Measurements from ENCODE around the gene HSPB8. TPM values are rescaled to one million over a fixed set of nuclear protein-coding genes. Genes with fewer than 3 reads are reported as not detected.
A peak's percentile ranks its signal among the peaks of the same experiment; 100 is the strongest.

The HSPB8 gene
- total RNA-seq, 3 donors from 2014 or later = 4.7 to 232 (median 10.4) TPM

GRCh38 chr12:119171691-119172425, 6.9 kb upstream of the HSPB8 start:
- Histone ChIP-seq H3K4me3 (no peak overlapping the region), H3K9me3 (no peaks in the 10 kb centered on the region), H3K4me1 (ENCODE audit: low read depth) (no peaks in the 10 kb centered on the region), H3K36me3 (ENCODE audit: low read depth) (no peaks in the 10 kb centered on the region)
- ATAC-seq (no peak), DNase-seq (no peak)
- intact Hi-C loops (cut with DNase I, micrococcal nuclease) = no loop called here
- TF ChIP-seq, protein P1, sequence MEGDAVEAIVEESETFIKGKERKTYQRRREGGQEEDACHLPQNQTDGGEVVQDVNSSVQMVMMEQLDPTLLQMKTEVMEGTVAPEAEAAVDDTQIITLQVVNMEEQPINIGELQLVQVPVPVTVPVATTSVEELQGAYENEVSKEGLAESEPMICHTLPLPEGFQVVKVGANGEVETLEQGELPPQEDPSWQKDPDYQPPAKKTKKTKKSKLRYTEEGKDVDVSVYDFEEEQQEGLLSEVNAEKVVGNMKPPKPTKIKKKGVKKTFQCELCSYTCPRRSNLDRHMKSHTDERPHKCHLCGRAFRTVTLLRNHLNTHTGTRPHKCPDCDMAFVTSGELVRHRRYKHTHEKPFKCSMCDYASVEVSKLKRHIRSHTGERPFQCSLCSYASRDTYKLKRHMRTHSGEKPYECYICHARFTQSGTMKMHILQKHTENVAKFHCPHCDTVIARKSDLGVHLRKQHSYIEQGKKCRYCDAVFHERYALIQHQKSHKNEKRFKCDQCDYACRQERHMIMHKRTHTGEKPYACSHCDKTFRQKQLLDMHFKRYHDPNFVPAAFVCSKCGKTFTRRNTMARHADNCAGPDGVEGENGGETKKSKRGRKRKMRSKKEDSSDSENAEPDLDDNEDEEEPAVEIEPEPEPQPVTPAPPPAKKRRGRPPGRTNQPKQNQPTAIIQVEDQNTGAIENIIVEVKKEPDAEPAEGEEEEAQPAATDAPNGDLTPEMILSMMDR (IDR thresholded peaks at IDR 0.05) = no peak

DNA sequence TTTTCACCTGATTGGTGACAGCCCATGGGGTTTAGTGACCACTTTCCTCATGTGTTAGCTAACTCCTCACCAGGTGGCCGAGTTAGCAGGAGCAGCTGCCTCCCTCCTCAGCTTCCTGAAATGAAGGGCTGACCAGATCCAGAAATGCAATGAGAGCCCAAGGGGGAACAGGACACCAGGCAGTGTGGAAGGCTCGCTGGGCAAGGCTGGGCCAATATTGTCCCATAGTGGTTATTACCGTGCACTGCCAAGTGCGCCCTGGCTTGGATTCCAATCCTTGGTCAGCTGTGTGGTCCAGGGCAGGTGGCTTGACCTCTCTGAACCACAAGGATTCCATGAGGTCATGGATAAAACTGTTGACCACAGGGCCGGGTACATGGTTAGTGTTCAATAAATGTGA, 3.6 kb upstream of the HSPB8 start:
- TF ChIP-seq, protein P1 (IDR thresholded peaks at IDR 0.05) = no peak
- intact Hi-C loops (cut with DNase I, micrococcal nuclease) = no loop called here
- Histone ChIP-seq H3K4me3 (no peak overlapping the region), H3K4me1 (ENCODE audit: low read depth) (peaks cover 2% of the 10 kb centered on the region), H3K36me3 (ENCODE audit: low read depth) (no peaks in the 10 kb centered on the region), H3K9me3 (no peaks in the 10 kb centered on the region)
- ATAC-seq = no peak
- DNase-seq = no peak

DNA sequence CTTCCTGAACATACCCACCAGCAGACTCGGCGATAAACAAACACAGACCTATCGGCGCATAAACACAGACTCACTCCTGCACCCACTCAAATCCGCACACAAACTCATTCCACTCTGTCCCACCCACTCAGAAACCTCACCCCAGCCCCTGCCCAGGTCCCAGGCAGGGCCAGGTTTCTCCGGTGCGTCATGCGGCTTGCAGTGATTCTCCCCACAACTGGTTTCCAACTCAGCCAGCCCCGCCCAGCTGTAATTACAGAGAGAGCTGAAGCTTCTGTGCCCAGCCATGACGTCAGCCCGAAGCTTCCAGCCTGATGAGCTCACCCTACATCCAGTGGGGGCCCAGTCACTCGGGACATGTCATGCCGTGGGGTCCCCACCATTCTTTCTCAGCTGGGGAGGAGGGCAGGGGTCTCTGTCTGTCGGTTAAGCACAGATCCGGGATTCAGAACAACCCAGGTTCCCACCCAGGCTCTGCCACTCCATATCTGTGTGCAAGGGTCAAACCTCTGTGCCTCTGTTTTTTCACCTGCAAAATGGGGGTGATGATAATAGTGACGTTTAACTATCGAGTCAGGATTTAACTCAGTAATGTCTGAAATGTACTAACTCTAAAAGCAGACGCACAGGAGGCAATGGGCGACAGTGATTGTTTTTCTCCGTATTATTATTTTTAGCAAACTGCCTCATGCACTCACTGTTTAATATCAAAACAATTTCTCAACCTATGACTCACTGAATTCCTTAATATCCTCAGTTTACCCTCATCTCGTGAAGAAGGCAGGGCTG, 2.3 kb upstream of the HSPB8 start:
- peak; percentile 68 for ATAC-seq
- no peaks in the 10 kb centered on the region for H3K9me3 ChIP-seq
- no peaks in the 10 kb centered on the region for H3K36me3 ChIP-seq (ENCODE audit: low read depth)
- H3K4me1 ChIP-seq (ENCODE audit: low read depth) = peaks cover 2% of the 10 kb centered on the region
- intact Hi-C loops (cut with DNase I, micrococcal nuclease) = no loop called here
- peak; percentile 58 to 81 (median 67) for DNase-seq
- TF ChIP-seq, protein P1 (IDR thresholded peaks at IDR 0.05) = no peak
- no peak overlapping the region for H3K4me3 ChIP-seq

DNA sequence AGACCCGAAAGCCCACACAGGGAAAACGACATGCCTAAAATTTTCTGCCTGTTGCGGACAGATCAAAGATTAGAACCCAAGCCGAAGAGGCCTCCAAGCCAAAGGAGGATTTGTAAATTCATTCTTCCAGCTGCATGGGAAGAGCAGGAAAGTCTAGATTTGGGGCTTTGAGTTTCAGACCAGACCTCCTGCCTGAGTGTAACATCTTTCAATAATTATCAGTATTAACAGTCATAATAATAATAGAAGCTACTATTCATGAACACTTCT, 1.7 kb upstream of the HSPB8 start:
- Histone ChIP-seq H3K4me1 (ENCODE audit: low read depth) (peaks cover 2% of the 10 kb centered on the region), H3K36me3 (ENCODE audit: low read depth) (no peaks in the 10 kb centered on the region), H3K4me3 (no peak overlapping the region), H3K9me3 (no peaks in the 10 kb centered on the region)
- intact Hi-C loops (cut with DNase I, micrococcal nuclease) = no loop called here
- ATAC-seq = no peak
- DNase-seq = no peak
- TF ChIP-seq, protein P1 (IDR thresholded peaks at IDR 0.05) = no peak

DNA sequence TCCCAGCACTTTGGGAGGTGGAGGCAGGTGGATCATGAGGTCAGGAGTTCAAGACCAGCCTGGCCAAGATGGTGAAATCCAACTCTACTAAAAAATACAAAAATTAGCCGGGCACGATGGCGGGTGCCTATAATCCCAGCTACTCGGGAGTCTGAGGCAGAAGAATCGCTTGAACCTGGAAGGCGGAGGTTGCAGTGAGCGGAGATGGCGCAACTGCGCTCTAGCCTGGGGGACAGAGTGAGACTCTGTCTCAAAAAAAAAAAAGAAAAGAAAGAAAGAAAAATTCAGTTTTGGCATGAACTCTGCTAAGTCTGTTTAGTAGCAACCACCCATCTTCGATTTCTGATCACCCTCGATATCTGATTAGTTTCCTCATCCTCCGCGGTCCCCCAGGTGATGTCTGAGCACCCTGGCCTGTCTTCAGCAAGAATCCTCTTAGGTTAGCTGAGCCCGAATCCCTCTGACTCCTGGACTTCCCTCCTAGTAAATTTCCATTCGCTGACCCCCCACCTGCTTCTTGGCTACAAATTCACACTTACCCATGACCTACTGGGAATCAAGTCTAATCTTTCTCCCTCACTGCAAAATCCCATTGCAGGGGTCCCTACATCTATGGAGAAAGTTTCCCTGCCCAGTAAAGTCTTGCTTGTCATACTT, 879 bp upstream of the HSPB8 start:
- H3K4me3 ChIP-seq = no peak overlapping the region
- intact Hi-C loops (cut with DNase I, micrococcal nuclease) = no loop called here

More for the DNA sequence above, 879 bp upstream of the HSPB8 start:
- H3K9me3 ChIP-seq = no peaks in the 10 kb centered on the region
- TF ChIP-seq, protein P1 (IDR thresholded peaks at IDR 0.05) = no peak
- H3K4me1 ChIP-seq (ENCODE audit: low read depth) = peaks cover 2% of the 10 kb centered on the region
- H3K36me3 ChIP-seq (ENCODE audit: low read depth) = no peaks in the 10 kb centered on the region
- ATAC-seq = no peak
- no peak for DNase-seq

Measured in mucosa of descending colon (tissue), 3 donors.